B cell (primary cell): ENCODE data around the gene TRAPPC1.

Experiments used
- CTCF ChIP-seq: fragments of 200-600 bp; IDR thresholded peaks from one replicate; pipeline ENCODE4 v1.8.0; 2022; ENCODE audit warnings: antibody characterized with exemption, mild to moderate bottlenecking
- EZH2 ChIP-seq: IDR thresholded peaks from 2 replicates; pipeline ENCODE4 v1.6.1; 2012; ENCODE audit warnings: borderline replicate concordance, low read depth, mild to moderate bottlenecking, moderate library complexity, low read length; ENCODE audit not compliant: insufficient read depth, poor library complexity, severe bottlenecking

GRCh38 chr17:7946441-7946840, 14.7 kb upstream of the TRAPPC1 start:
- TF ChIP-seq CTCF (no peak), EZH2 (no peak)
